GM19438 (cell line): ENCODE data around the gene BCL7B.
"Not testable (repeated sequence)": the region's sequence is repeated elsewhere in the genome, so short reads cannot be mapped to it uniquely, and the experiment has no call there.

Experiments
- ATAC-seq: cut with Tn5 transposase; IDR thresholded peaks from one replicate; pipeline ENCODE4 v1.9.1; 2021; ENCODE audit warnings: low read depth; ENCODE audit not compliant: unreplicated experiment

Gene BCL7B

DNA sequence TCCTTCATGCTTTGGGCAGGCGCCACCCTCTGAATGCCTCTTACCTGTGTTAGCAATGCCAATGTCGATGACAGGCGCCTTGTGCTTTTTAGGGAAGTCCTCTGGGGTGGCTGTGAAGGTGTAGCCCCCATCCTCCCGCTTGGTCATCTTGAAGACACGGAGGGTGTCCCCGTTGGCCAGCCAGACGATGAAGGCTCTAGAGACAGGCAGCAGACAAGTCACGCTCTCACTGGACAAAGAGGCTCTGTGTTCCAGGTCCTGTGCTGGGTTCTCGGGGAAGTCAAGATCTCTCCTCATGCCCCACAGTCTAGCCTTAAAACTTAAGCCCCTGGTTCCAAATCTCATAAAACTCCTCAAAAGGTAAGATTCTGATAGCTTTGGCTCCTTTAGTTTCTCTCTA is 15.8 kb upstream of the BCL7B start:
- no peak for ATAC-seq

DNA sequence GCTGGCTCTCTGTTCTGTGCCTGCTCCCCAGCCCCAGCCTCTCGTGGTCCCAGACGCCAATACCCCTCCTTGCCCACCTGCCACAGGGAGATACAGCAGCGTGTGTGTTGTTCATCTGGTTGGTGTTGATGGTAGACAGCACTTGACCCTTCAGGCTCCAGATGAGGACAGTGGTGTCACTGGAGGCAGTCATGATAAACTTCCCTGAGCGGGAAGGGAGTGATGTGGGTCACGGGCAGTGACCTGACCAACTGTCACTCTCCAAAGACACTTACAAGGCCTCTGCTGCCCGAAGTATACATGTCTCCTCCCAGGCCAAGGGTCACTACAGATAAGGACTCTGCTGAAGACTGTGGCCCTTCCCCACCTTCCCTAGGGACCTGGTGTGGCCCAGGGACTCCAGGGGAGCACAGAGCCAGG is 15.3 kb upstream of the BCL7B start:
- no peak for ATAC-seq

DNA sequence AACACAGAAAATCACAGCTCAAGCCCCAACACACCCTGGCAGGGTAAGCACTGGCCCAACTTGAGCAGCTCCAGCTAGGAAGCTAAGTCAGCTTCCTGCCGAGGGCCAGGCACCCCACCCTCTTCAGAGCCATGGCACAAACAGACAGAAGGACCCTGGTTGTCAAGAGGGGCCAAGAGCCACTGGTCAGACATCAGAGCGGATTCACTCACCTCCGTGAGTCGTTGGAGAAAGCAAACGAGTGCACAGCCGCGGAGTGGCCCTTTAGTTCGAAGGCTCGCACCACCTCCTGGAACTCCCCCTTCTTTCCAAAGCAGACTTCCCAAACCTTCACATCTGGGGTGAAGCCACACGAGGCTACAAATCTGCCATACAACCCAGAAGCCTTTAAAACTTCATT is 13.5 kb upstream of the BCL7B start:
- no peak for ATAC-seq

DNA sequence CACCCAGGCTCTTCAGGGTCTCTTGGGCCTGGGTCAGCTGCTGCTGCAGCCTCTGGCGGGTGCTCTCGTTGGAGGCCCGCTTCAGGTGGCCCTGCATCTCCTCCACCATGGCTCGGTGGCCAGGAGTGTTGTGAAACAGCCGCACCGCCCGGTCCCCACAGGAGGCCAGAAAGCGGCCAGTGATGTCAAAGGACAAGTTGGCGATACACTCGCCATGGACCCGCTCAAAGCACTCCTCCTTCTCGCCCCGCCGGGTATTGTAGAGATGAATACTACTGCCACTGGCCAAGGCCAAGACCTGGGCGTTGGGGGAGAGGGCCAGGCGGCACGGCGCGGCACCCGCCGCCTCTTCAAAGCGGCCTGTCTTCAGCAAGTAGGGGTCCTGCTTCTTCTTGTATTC is 13.0 kb upstream of the BCL7B start:
- no peak for ATAC-seq

DNA sequence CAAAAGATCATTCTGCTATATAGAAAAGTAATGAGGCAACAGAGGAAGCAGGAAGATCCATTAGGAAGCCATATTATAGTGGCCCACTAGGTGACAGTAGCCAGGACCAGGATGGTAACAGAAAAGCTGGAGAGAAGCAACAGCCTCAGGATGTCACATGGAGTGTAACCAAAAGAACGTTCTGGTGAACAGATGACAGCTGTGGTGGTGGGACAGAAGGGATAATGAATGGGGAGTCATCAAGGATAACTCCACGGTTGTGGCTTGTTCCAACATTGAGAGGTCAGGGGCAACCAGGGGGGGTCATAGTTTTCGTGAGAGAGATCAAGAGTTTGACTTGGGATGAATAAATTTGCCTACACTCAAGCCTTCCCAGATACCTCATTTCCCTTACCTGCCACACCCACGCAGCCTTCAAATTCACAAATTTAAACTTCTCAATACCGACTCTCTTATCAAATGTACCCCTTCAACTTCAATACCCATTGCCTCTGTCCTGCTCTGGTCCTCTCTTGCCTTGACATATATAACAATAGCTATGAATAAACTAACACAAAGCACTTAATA is 11.6 kb upstream of the BCL7B start:
- no peak for ATAC-seq

DNA sequence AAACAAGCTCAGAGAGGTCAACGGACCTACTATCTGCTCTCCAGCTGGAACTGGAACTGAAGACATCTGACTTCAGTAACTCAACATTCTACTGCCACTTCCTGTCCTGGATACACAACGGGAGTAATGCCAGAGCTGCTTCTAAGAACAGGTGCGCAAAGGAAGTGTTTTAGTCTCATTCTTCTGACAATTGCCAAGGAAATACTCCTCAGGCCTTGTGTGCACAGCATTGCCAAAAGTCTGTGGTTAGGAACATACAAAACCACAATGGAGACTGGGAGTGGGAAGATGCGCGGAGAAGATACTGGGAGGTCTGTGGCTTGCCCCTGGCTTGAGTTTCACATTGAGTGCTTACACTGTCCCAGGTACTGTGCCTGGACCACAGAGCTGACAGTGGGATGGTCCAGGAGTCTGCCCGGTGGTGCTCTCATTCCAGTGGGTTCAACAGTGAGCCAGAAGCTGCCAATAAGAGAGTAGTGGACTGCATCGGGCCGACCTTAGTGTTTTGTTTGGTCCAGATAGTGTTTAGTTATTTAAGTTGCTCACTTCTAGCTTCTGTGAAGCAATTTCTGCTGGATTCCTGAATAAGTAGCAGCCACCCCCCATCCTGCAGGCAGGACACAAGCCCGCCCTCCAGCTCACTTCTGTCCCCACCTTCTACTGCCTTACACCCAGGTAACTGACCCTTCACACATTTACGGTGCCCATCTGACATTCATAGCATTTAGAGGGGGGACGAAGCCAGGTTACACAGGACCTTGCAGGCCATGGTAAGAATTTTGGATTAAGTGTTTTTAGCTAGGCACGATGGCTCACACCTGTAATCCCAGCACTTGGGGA is 10.6 kb upstream of the BCL7B start:
- no peak for ATAC-seq

DNA sequence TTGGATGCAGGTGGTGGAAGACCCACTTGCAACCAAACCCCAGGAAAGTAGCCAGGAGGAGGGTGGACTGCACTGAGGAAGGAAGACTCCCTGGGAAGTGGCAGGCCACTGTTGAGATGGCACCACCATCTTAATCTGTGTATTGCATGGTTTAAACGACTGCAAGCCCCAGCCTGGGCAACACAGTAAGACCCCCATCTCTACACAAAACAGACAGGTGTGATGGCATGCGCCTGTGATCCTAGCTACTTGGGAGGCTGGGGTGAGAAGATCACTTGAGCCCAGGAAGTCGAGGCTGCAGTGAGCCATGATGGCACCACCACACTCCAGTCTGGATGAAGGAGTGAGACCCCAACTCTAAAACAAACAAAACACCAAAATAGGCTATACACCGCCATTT is 9.7 kb upstream of the BCL7B start:
- ATAC-seq, result no peak

DNA sequence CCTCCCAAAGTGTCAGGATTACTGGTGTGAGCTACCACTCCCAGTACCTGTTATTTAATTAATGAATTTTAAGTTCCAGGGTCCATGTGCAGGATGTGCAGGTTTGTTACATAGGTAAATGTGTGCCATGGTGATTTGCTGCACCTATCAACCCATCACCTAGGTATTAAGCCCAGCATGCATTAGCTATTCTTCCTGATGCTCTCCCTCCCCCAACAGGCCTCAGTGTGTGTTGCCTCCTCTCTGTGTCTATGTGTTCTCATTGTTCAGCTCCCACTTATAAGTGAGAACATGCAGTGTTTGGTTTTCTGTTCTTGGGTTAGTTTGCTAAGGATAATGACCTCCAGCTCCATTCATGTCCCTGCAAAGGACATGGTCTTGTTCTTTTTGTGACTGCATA is 8.9 kb upstream of the BCL7B start:
- ATAC-seq, result not testable (repeated sequence)

DNA sequence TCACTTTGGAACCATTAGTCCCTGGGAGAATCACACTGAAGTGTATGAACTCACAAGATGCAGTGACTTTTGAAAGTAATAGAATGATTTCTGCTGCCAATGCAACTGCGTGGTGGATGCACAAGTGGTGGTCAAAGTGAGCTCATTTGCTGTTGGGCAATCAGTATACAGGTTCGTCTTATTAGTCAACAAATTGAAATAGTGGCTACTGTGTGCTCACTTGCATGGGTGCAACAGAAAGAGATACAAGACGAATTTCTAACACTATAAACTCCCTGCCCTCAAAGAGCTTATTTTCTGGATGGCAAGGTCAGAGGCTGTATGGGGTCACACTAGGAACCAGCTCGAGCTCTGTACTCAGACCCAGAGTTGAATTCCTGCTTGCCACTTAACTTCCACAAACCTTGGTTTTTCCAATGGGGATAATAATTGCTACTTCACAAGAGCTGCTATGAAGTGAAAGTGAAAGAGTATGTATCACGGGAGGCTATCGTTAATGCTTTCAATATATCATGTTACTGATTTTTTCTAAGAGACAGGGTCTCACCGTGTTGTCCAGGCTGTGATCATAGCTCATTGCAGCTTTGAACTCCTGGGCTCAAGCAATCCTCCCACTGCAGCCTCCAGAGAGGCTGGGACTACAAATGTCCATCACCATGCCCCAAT is 8.3 kb upstream of the BCL7B start:
- ATAC-seq, result no peak

DNA sequence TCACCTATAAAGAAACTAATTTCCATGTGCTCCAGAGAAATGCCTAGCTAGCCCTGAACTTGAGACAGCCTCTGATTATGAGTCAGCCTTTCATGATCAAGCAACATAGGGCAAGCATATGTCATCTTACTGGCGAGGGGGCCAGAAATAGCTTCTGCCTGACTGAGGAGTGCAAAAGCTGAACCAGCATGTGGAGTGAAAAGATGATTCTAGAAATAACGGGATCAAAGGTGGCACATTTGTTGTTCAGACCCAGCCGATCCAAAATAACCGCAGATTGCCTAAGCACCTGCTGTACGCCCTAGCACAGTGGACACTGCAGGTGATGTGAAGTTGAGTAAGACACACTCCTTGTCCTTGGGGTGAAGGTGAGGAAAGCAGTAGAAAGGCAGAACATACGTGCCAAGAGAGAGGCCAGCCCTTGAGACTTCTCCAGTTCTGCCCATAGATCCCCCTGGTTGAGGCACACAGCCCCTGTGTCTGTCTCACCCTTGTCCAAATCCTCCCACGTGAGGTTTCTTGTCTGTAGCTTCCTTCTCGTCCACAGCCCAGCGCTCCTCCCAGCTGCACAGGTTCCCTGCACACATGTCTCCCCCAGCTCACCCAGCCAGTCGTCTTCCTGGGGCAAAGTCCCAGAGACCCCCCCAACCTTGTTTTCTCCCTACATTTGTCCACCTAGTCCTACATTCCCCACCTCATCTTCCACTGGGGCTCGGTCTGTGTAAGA is 2.8 kb upstream of the BCL7B start:
- ATAC-seq, result no peak

DNA sequence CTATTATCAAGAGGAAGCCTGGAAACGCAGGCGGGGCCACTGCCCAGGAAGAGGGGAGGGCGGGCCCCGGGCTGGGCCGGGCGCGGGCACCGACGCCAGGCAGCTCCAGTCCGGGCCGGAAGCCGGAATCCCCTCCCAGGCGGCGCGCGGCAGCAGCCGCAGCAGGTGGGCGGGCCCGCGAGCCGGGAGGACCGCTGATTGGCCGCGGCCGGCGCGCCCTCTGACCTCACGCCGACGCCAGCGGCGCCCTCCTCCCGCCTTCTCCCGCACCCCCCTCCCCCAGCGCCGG is 438 bp downstream of the BCL7B start:
- peak; percentile 86 for ATAC-seq

DNA sequence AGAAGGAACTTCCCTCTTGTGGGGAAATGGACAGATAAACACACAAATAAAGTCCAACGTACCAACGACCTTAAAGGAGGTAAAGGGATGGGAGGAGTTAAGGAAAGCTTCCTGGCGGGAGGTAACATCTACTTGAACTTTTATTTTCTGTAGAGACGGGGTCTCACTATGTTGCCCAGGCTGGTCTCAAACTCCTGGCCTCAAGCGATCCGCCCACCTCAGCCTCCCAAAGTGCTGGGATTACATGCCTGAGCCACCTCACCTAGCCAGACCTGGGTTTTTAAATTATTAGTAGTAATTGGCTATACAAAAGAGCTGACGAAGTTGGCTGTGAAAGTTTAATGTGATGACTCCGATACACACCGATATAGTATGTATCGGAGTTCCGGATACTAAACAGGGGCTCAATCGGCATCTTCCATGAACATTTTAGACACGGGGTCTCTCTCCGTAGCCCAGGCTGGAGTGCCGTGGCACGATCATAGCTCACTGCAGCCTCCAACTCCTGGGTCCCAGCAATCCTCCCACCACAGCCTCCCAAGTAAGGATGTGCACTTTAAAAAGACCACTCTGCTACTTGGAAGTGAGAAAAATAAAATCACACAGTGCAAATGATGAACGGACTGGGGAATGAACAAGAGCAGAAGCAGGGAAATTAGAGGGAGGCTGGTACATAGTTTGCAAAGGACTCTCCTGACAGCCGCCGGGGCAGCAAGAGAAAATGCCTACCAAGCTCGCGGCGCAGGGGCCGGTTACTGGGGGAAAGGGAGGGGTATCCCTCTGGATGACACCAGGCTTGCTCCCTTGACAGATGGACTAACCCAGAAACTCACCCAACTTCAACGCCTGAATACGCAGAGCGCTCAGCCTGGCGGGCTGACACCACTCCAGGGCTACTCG is 1.0 kb downstream of the BCL7B start:
- no peak for ATAC-seq

DNA sequence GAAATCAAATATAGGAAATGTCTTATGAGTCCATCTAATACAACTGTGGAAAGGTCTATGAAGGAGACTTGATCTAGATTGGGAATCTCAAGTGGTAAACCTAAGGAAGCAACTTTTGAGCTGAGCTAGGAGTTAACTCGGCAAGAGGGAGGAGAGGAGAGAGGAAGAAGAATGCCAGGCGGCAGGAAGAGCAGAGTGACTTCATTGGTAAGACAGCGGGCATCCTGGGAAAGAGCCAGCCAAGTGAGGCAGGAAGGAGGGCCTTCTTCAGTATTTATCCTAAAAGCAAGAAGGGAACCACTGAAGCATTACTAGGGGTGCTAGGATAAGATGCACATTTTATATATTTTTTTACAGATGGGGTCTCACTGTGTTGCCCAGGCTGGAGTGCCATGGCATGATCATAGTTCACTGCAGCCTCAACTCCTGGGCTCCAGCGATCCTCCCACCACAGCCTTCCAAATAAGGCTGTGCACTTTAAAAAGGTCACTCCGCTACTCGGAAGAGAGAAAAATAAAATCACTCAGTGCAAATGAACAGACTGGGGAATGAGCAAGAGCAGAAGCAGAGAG is 2.0 kb downstream of the BCL7B start:
- no peak for ATAC-seq

DNA sequence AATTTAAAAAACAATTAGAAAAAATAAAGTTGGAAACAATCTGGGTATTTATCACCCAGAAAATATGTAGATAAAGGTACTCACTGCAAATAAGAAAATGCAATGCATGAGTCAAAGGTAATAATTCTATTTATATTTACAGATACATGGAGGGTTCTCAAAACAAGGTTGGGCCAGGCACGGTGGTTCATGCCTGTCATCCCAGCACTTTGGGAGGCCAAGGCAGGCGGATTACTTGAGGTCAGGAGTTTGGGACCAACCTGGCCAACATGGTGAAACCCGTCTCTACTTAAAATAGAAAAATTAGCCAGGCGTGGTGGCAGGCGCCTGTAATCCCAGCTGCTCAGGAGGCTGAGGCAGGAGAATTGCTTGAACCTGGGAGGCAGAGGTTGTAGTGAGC is 7.4 kb downstream of the BCL7B start:
- ATAC-seq, result not testable (repeated sequence)

DNA sequence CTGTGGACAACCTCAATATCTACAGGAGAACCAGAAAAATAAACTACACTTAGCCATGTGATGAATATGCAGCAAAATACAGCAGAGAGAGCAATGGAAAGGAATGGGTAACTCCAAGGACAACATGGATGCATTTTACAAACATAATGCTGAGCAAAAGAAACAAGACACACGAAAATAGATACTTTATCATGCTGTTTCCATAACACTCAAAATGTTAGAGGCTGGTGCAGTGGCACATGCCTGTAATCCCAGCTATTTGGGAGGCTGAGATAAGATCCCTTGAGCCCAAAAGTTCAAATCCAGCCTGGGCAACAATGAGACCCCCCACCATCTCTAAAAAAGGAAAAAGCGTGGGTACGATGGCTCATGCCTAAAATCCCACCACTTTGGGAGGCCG is 8.3 kb downstream of the BCL7B start:
- no peak for ATAC-seq

DNA sequence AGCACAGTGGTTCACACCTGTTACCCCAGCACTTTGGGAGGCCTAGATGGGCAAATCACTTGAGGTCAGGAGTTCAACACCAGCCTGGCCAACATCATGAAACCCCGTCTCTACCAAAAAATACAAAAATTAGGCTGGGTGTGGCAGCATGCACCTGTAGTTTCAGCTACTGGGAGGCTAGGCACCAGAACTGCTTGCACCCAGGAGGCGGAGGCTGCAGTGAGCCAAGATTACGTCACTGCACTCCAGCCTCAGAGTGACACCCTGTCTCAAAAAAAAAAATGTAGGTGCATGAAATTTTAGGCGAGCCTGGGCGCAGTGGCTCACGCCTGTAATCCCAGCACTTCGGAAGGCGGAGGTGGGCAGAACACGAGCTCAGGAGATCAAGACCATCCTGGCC is 9.6 kb downstream of the BCL7B start:
- no peak for ATAC-seq

DNA sequence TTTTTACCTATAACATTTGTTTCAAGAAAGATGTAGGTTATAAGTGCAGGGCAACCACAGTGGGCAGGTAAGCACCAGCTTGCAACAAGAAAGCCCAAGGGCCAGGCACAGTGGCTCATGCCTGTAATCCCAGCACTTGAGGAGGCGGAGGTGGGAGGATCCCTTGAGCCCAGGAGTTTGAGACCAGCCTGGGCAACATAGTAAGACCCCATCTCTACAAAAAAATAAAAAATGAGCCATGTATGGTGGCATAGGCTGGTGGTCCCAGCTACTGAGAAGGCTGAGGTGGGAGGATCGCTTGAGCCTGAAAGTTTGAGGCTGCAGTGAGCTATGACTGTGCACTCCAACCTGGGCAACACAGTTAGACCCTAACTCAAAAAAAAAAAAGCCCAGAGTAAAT is 12.8 kb downstream of the BCL7B start:
- ATAC-seq, result no peak

DNA sequence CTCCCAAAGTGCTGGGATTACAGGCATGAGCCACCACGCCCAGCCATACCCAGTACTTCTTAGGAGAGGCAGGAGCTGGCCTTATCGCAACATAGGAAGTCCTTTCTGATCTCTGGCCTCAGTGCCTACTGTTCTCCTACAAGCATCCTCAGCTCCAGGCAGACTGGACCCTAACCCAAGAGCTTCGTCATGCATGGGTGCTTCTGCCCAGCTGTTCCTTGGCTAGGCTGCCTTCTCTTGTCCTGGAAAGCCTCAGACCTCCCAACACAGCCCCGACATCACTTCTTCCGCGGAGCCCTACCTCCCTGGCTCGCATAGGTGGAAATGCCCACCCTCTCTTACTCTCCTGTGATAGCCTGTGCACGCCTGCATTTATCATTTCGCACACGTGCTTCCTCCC is 15.8 kb downstream of the BCL7B start:
- ATAC-seq, result no peak

DNA sequence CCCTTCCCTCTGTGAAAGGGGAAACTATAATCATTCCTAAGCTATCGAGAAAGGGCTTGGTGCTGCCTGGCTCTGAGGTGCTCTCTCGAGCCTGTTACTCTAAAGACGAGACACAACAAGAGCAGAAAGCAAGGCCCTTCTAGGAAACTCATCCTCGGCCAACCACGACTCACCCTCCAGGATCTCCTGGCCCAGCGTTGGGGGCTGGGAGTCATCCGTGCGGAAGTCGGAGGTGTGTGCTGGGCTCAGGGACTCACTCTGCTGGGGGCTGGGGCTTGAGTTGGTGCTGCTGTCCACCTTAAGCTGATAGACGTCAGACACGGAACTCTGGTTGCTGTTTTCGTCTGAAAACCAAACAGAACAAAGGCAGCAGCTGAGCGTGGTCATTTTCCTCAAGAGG is 17.8 kb downstream of the BCL7B start:
- ATAC-seq, result no peak

DNA sequence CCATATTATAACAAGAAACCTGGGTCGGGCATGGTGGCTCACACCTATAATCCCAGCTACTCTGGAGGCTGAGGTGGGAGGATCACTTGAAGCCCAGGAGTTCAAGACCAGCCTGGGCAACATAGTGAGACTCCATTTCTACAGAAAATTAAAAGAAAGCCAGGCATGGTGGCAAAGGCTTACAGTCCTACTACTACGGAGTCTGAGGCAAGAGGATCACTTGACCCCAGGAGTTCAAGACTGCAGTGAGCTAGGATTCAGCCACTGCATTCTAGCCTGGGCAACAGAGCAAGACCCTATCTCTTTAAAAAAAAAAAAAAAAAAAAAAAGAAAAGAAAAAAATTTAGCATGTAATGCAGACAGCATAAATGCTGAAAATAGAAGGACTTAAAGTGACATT is 19.0 kb downstream of the BCL7B start:
- not testable (repeated sequence) for ATAC-seq
